Common myeloid progenitor, CD34-positive (primary cell): ENCODE measurements around the gene ZNF782.

ENCODE experiments used
- CTCF ChIA-PET: fragments of 350-600 bp; sonication (Branson Sonifier 250); formaldehyde crosslinking; loops from one replicate; lab custom pipeline; 2021; ENCODE audit warnings: antibody characterized with exemption; lab: Charles Lee
- POLR2A ChIA-PET: fragments of 350-600 bp; sonication (Branson Sonifier 250); formaldehyde crosslinking; loops from one replicate; lab custom pipeline; 2021; ENCODE audit warnings: antibody characterized with exemption; lab: Charles Lee
- DNase-seq, 3 donors: peaks; one replicate each; pipeline versions ENCODE4 v3.0.0 to v3.0.0-alpha.2; 2013
- H3K27ac ChIP-seq, 2 experiments: 1 replicate in 1 of 2; 2 replicates in 1 of 2; pipeline ENCODE4 v1.7.0; 2013; ENCODE audit warnings: inconsistent platforms in 2 of 2, low read length in 2 of 2, mild to moderate bottlenecking in 2 of 2, low read depth in 1 of 2, moderate library complexity in 1 of 2; ENCODE audit not compliant: severe bottlenecking in 2 of 2, insufficient read depth in 1 of 2, poor library complexity in 1 of 2
- H3K27me3 ChIP-seq, 5 experiments: replicated peaks in 2 of 5; 1 replicate in 3 of 5; 2 replicates in 2 of 5; pipeline versions ENCODE4 v1.6.1 to v1.7.0; 2013; ENCODE audit warnings: low read length in 4 of 5, mild to moderate bottlenecking in 2 of 5, moderate library complexity in 2 of 5, inconsistent platforms in 1 of 5; ENCODE audit not compliant: insufficient read depth in 5 of 5, control insufficient read depth in 4 of 5
- H3K36me3 ChIP-seq, 4 experiments: 1 replicate in 2 of 4; 2 replicates in 2 of 4; pipeline versions ENCODE4 v1.6.1 to v1.7.0; 2013; ENCODE audit warnings: low read length in 3 of 4, control low read depth in 1 of 4, mild to moderate bottlenecking in 1 of 4; ENCODE audit not compliant: control insufficient read depth in 4 of 4, insufficient read depth in 4 of 4
- H3K4me1 ChIP-seq, 4 experiments: 1 replicate in 3 of 4; 2 replicates in 1 of 4; pipeline versions ENCODE4 v1.6.1 to v1.7.1; 2013; ENCODE audit warnings: low read length in 3 of 4, mild to moderate bottlenecking in 3 of 4, control low read depth in 1 of 4, inconsistent platforms in 1 of 4, moderate library complexity in 1 of 4; ENCODE audit not compliant: control insufficient read depth in 4 of 4, insufficient read depth in 4 of 4; ENCODE audit errors: control extremely low read depth in 1 of 4
- H3K4me3 ChIP-seq, 7 experiments: 1 replicate in 4 of 7; 2 replicates in 3 of 7; pipeline versions ENCODE4 v1.5.1 to v1.7.0; 2013; ENCODE audit warnings: mild to moderate bottlenecking in 7 of 7, low read length in 6 of 7, moderate library complexity in 6 of 7, inconsistent platforms in 2 of 7, low read depth in 2 of 7, control low read depth in 1 of 7; ENCODE audit not compliant: insufficient read depth in 4 of 7, control insufficient read depth in 1 of 7; ENCODE audit errors: extremely low read depth in 1 of 7
- H3K9me3 ChIP-seq, 5 experiments: 1 replicate in 4 of 5; 2 replicates in 1 of 5; pipeline versions ENCODE4 v1.6.1 to v1.7.1; 2013; ENCODE audit warnings: low read length in 4 of 5, mild to moderate bottlenecking in 2 of 5, inconsistent platforms in 1 of 5, low read depth in 1 of 5, moderate library complexity in 1 of 5; ENCODE audit not compliant: control insufficient read depth in 4 of 5, insufficient read depth in 2 of 5; ENCODE audit errors: control extremely low read depth in 1 of 5
- WGBS: methylation state at CpG from one replicate; pipeline ENCODE4 v1.1.5; 2013; ENCODE audit not compliant: insufficient coverage; 5-methylcytosine and 5-hydroxymethylcytosine counted together

ZNF782 gene

GRCh38 chr9:96784021-96784420, 70.3 kb downstream of the ZNF782 start:
- Histone ChIP-seq H3K36me3 (peaks cover 3 to 10% (median 4%) of the 10 kb centered on the region in 4 experiments), H3K4me1 (peaks cover 0 to 2% (median 0%) of the 10 kb centered on the region in 4 experiments), H3K27ac (no peak overlapping the region), H3K27me3 (no peaks in the 10 kb centered on the region), H3K4me3 (no peak overlapping the region), H3K9me3 (peaks cover 9 to 45% (median 13%) of the 10 kb centered on the region in 5 experiments)
- ChIA-PET CTCF (no interaction called here), POLR2A (no interaction called here)
- WGBS, result no CpG with 5 or more reads among the region's 3 CpGs
- DNase-seq, result no peak

GRCh38 chr9:96782235-96782634, 72.1 kb downstream of the ZNF782 start:
- Histone ChIP-seq H3K27ac (no peak overlapping the region), H3K4me3 (no peak overlapping the region), H3K27me3 (no peaks in the 10 kb centered on the region), H3K36me3 (peaks cover 0 to 6% (median 3%) of the 10 kb centered on the region in 4 experiments), H3K4me1 (peaks cover under 1 to 9% (median 5%) of the 10 kb centered on the region in 4 experiments), H3K9me3 (peaks cover 7 to 34% (median 11%) of the 10 kb centered on the region in 5 experiments)
- CTCF ChIA-PET, result no interaction called here
- DNase-seq, result no peak
- POLR2A ChIA-PET, result no interaction called here

GRCh38 chr9:96781552-96781951, 72.8 kb downstream of the ZNF782 start:
- Histone ChIP-seq H3K9me3 (peaks cover 7 to 30% (median 11%) of the 10 kb centered on the region in 5 experiments), H3K4me3 (no peak overlapping the region), H3K36me3 (peaks cover 0 to 6% (median 3%) of the 10 kb centered on the region in 4 experiments), H3K27ac (no peak overlapping the region), H3K27me3 (no peaks in the 10 kb centered on the region), H3K4me1 (peaks cover 3 to 16% (median 6%) of the 10 kb centered on the region in 4 experiments)
- no CpG with 5 or more reads among the region's 3 CpGs for WGBS
- CTCF ChIA-PET, result no interaction called here
- DNase-seq, result no peak
- POLR2A ChIA-PET, result no interaction called here

GRCh38 chr9:96779089-96779488, 75.2 kb downstream of the ZNF782 start:
- POLR2A ChIA-PET, result no interaction called here
- H3K36me3 ChIP-seq, result peaks cover 12 to 26% (median 17%) of the 10 kb centered on the region in 4 experiments
- no CpG with 5 or more reads among the region's 2 CpGs for WGBS
- peak overlapping the region in 4 of 7 experiments; percentile 36 to 84 (median 78) for H3K4me3 ChIP-seq
- peaks cover 7 to 23% (median 18%) of the 10 kb centered on the region in 5 experiments for H3K9me3 ChIP-seq
- CTCF ChIA-PET, result no interaction called here
- H3K4me1 ChIP-seq, result peaks cover 3 to 17% (median 6%) of the 10 kb centered on the region in 4 experiments
- no peak overlapping the region for H3K27ac ChIP-seq
- peak in 2 of 3 donors; percentile 53 to 73 for DNase-seq
- H3K27me3 ChIP-seq, result no peaks in the 10 kb centered on the region

GRCh38 chr9:96777426-96777864, 76.9 kb downstream of the ZNF782 start:
- H3K27ac ChIP-seq, result peak overlapping the region; percentile 62 to 84
- CTCF ChIA-PET, result interaction anchor here (1.6 kb wide), 1 partner anchor 10 kb away, joined by 3 read pairs; no protein-coding TSS in a partner anchor

GRCh38 chr9:96771124-96771523, 83.2 kb downstream of the ZNF782 start:
- no peaks in the 10 kb centered on the region for H3K4me1 ChIP-seq
- peaks cover 18 to 76% (median 37%) of the 10 kb centered on the region in 5 experiments for H3K9me3 ChIP-seq
- H3K4me3 ChIP-seq, result no peak overlapping the region
- peaks cover 53 to 97% (median 69%) of the 10 kb centered on the region in 4 experiments for H3K36me3 ChIP-seq
- DNase-seq, result peak in 1 of 3 donors; percentile 29
- WGBS, result no CpG with 5 or more reads among the region's 2 CpGs
- ChIA-PET CTCF (no interaction called here), POLR2A (no interaction called here)
- no peak overlapping the region for H3K27ac ChIP-seq
- no peaks in the 10 kb centered on the region for H3K27me3 ChIP-seq

More at GRCh38 chr9:96777426-96777864, 76.9 kb downstream of the ZNF782 start:
- 10% methylated on average over 13 of the region's 23 CpGs for WGBS
- no peaks in the 10 kb centered on the region for H3K27me3 ChIP-seq
- H3K4me3 ChIP-seq, result peak overlapping the region; percentile 24 to 90 (median 81)
- H3K36me3 ChIP-seq, result peaks cover 21 to 37% (median 29%) of the 10 kb centered on the region in 4 experiments
- peaks cover 0 to 19% (median 16%) of the 10 kb centered on the region in 5 experiments for H3K9me3 ChIP-seq
- peaks cover 3 to 17% (median 6%) of the 10 kb centered on the region in 4 experiments for H3K4me1 ChIP-seq
- POLR2A ChIA-PET, result interaction anchor here (1.0 kb wide), 1 partner anchor 8 kb away, joined by 3 read pairs; no protein-coding TSS in a partner anchor
- peak in 2 of 3 donors; percentile 63 to 75 for DNase-seq

- Histone ChIP-seq H3K4me1 (no peaks in the 10 kb centered on the region), H3K27ac (no peak overlapping the region), H3K27me3 (no peaks in the 10 kb centered on the region), H3K36me3 (peaks cover 50 to 97% (median 66%) of the 10 kb centered on the region in 4 experiments), H3K4me3 (peak overlapping the region in 1 of 7 experiments; percentile 7), H3K9me3 (peaks cover 22 to 86% (median 34%) of the 10 kb centered on the region in 5 experiments)
- POLR2A ChIA-PET, result no interaction called here
- 98% methylated on average over 4 of the region's 6 CpGs for WGBS
- DNase-seq, result no peak
- CTCF ChIA-PET, result no interaction called here
Observed at GRCh38 chr9:96769989-96770388, 84.3 kb downstream of the ZNF782 start.
